ENCODE measurements around the gene PSPN. TPM values are rescaled to one million over a fixed set of nuclear protein-coding genes. Genes with fewer than 3 reads are reported as not detected.

The PSPN gene
- total and polyA plus RNA-seq, 2 of the 13 experiments (the other 11 are each of a cell fraction or from before 2014, with no cell fraction given) = 0.69 to 1.1 TPM

- TF ChIP-seq E2F5 (CRISPR knock-in tag; conservative IDR thresholded peaks at IDR 0.05) = no peak; the same call in 1 of the 2 replicates
- no peak for TF ChIP-seq POLR2AphosphoS2 (IDR thresholded peaks at IDR 0.05; ENCODE audit: low read depth, low read length)
- TF ChIP-seq ZBTB14 (CRISPR knock-in tag; IDR thresholded peaks at IDR 0.05) = 0 out of 2 replicates have a peak, but pooled peaks have one; percentile 15
- peak; percentile 35 for TF ChIP-seq XRCC5 (optimal IDR thresholded peaks at IDR 0.05; ENCODE audit: low read length)
- TF ChIP-seq ZNF552 (CRISPR knock-in tag; IDR thresholded peaks at IDR 0.05; ENCODE audit: borderline replicate concordance) = 0 out of 2 replicates have a peak, but pooled peaks have one; percentile 56
- TF ChIP-seq ZNF713 (CRISPR knock-in tag; IDR thresholded peaks at IDR 0.05) = no peak
- no peak for TF ChIP-seq ZNF180 (CRISPR knock-in tag; IDR thresholded peaks at IDR 0.05; ENCODE audit: borderline replicate concordance, low read depth)
- TF ChIP-seq ZNF335 (CRISPR knock-in tag; IDR thresholded peaks at IDR 0.05) = no peak
- TF ChIP-seq ZXDC (CRISPR knock-in tag; IDR thresholded peaks at IDR 0.05) = no peak
- TF ChIP-seq ZFYVE20 (CRISPR knock-in tag; IDR thresholded peaks at IDR 0.05; ENCODE audit: borderline replicate concordance, low read depth) = no peak
- TF ChIP-seq ZNF577 (CRISPR knock-in tag; IDR thresholded peaks at IDR 0.05; ENCODE audit: borderline replicate concordance, low read depth) = no peak
- peak; percentile 92 for TF ChIP-seq USF2 (IDR thresholded peaks at IDR 0.05; ENCODE audit: low read depth, low read length)
- TF ChIP-seq USF2 (CRISPR knock-in tag; IDR thresholded peaks at IDR 0.05; ENCODE audit: borderline replicate concordance) = peak; percentile 96
- TF ChIP-seq SKIL (CRISPR knock-in tag; IDR thresholded peaks at IDR 0.05; ENCODE audit: borderline replicate concordance) = no peak
- TF ChIP-seq MBNL3 (CRISPR knock-in tag; conservative IDR thresholded peaks at IDR 0.05) = no peak
- no peak for TF ChIP-seq THAP8 (CRISPR knock-in tag; IDR thresholded peaks at IDR 0.05; ENCODE audit: borderline replicate concordance)
- TF ChIP-seq KAT7 (CRISPR knock-in tag; IDR thresholded peaks at IDR 0.05; ENCODE audit: borderline replicate concordance) = no peak
Measured at GRCh38 chr19:6424939-6425731, 49.4 kb upstream of the PSPN start (continued).

Data from HepG2 (cell line).